Measurements from ENCODE around the gene SPAG9. TPM values are rescaled to one million over a fixed set of nuclear protein-coding genes. Genes with fewer than 3 reads are reported as not detected.

Gene SPAG9, protein sequence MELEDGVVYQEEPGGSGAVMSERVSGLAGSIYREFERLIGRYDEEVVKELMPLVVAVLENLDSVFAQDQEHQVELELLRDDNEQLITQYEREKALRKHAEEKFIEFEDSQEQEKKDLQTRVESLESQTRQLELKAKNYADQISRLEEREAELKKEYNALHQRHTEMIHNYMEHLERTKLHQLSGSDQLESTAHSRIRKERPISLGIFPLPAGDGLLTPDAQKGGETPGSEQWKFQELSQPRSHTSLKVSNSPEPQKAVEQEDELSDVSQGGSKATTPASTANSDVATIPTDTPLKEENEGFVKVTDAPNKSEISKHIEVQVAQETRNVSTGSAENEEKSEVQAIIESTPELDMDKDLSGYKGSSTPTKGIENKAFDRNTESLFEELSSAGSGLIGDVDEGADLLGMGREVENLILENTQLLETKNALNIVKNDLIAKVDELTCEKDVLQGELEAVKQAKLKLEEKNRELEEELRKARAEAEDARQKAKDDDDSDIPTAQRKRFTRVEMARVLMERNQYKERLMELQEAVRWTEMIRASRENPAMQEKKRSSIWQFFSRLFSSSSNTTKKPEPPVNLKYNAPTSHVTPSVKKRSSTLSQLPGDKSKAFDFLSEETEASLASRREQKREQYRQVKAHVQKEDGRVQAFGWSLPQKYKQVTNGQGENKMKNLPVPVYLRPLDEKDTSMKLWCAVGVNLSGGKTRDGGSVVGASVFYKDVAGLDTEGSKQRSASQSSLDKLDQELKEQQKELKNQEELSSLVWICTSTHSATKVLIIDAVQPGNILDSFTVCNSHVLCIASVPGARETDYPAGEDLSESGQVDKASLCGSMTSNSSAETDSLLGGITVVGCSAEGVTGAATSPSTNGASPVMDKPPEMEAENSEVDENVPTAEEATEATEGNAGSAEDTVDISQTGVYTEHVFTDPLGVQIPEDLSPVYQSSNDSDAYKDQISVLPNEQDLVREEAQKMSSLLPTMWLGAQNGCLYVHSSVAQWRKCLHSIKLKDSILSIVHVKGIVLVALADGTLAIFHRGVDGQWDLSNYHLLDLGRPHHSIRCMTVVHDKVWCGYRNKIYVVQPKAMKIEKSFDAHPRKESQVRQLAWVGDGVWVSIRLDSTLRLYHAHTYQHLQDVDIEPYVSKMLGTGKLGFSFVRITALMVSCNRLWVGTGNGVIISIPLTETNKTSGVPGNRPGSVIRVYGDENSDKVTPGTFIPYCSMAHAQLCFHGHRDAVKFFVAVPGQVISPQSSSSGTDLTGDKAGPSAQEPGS (N-terminal part only)
- total RNA-seq (2022) (126 and 129 TPM in 2 replicates), Bru-seq, nascent RNA (percentile 93 among the genes with signal in this experiment), BruChase-seq, experiment 1, labeled RNA remaining after a 6-hour chase (percentile 89 among the genes with signal in this experiment), BruChase-seq, experiment 2, labeled RNA remaining after a 2-hour chase (percentile 83 among the genes with signal in this experiment)
- long read RNA-seq, full-length matches to known transcripts = 14 of 33 reads
- long read RNA-seq, partial matches to known transcripts = 4 of 33 reads
- long read RNA-seq, other reads (novel, unspliced or antisense) = 15 of 33 reads

DNA sequence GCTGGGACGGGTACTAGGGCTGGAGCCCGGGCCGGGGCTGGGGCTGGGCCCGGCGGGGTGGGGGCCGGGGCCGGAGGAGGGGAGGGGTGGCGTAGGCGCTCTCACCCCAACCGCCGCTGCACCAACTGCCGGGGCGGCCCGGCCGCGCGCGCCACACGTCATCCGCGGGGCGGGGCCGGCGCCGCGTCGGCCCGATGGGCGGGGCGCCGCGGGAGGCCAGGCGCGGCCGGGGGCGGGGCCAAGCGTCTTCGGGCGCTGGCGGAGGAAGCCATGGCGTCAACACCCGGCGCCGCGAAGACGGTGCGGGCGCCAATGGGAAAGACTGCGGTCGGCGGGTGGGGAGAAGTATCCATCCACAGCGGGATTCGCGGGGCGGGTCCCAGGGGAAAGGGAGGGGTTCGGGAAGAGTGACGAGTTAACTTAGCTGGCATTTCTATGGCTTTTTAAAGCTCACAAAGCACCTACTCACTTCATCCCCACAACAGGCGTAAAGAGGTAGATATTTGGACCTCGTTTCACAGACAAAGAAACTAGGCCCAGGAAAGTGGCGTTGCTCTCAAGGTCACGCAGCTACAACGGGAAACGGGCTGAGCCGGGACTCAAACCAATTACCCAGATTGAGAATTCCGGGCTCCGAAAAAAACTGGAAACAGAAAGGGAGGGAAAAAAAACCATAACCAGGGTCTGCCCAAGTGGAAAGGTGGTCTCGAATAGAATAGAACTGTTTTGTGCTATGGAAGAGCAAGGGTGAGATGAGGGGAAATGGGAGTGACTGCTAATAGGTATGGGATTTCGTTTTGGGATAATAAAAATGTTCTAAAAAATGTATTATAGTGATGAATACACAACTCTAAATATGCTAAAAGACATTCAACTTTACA is at the start of gene SPAG9:
SPAG9 (minus strand) TSS at position 130 of the 881 bp plus-strand sequence. CDS start 212 bp downstream, outside the sequence.
- Mint-ChIP-seq H3K27ac (ENCODE audit: unreplicated experiment) (peak within 1 kb of the TSS; percentile 98), H3K4me1 (ENCODE audit: low read depth, unreplicated experiment) (peaks cover 60% of the 10 kb centered on the region), H3K36me3 (ENCODE audit: insufficient read depth, unreplicated experiment) (peaks cover 50% of the 10 kb centered on the region), H3K4me3 (ENCODE audit: low read depth, unreplicated experiment) (peak within 1 kb of the TSS; percentile 99), H3K27me3 (ENCODE audit: unreplicated experiment) (no peaks in the 10 kb centered on the region), H3K9me3 (ENCODE audit: low read depth, unreplicated experiment) (no peaks in the 10 kb centered on the region)
- intact Hi-C loops (cut with micrococcal nuclease; ENCODE audit: unreplicated experiment) = no loop called here
- CTCF ChIA-PET = interaction anchor here (0.5 to 3.1 kb wide), 11 partner anchors 11 to 254 kb away, joined by 3 to 37 read pairs (median 4); partner anchors contain the start of gene NME1
- BruUV-seq (replicated peaks) = TSS peak; percentile 98
- no peak for TF ChIP-seq CTCF (IDR thresholded peaks at IDR 0.05; ENCODE audit: unreplicated experiment)
- peak; percentile 99 for DNase-seq

DNA sequence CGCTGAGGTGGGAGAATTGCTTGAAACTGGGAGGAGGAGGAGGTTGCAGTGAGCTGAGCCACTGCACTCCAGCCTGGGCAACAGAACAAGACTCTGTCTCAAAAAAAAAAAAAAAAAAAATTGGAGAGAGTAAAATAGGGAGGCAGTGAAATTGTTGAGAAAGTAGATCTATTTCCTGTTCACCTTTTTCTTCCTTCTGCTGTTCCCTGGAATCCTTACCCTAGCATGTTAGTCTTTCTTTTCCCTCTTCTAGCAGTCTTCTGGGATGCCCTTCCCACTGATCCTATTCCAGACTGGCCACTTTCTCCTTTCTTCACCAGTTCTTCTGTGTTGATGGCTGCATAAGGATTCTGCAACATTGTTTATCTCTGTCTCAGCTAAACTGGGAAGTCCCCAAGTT is 48.7 kb upstream of the SPAG9 start:
- Mint-ChIP-seq H3K4me3 (ENCODE audit: low read depth, unreplicated experiment) (no peak overlapping the region), H3K36me3 (ENCODE audit: insufficient read depth, unreplicated experiment) (peaks cover 86% of the 10 kb centered on the region), H3K9me3 (ENCODE audit: low read depth, unreplicated experiment) (no peaks in the 10 kb centered on the region), H3K27me3 (ENCODE audit: unreplicated experiment) (no peaks in the 10 kb centered on the region), H3K27ac (ENCODE audit: unreplicated experiment) (peak overlapping the region; percentile 10), H3K4me1 (ENCODE audit: low read depth, unreplicated experiment) (peaks cover 43% of the 10 kb centered on the region)
- no peak for DNase-seq
- no peak for TF ChIP-seq CTCF (IDR thresholded peaks at IDR 0.05; ENCODE audit: unreplicated experiment)
- BruUV-seq (replicated peaks) = no TSS peak
- intact Hi-C loops (cut with micrococcal nuclease; ENCODE audit: unreplicated experiment) = no loop called here
- CTCF ChIA-PET = interaction anchor here (0.7 kb wide), 2 partner anchors 87 to 204 kb away, joined by 3 to 8 read pairs; no protein-coding TSS in a partner anchor

DNA sequence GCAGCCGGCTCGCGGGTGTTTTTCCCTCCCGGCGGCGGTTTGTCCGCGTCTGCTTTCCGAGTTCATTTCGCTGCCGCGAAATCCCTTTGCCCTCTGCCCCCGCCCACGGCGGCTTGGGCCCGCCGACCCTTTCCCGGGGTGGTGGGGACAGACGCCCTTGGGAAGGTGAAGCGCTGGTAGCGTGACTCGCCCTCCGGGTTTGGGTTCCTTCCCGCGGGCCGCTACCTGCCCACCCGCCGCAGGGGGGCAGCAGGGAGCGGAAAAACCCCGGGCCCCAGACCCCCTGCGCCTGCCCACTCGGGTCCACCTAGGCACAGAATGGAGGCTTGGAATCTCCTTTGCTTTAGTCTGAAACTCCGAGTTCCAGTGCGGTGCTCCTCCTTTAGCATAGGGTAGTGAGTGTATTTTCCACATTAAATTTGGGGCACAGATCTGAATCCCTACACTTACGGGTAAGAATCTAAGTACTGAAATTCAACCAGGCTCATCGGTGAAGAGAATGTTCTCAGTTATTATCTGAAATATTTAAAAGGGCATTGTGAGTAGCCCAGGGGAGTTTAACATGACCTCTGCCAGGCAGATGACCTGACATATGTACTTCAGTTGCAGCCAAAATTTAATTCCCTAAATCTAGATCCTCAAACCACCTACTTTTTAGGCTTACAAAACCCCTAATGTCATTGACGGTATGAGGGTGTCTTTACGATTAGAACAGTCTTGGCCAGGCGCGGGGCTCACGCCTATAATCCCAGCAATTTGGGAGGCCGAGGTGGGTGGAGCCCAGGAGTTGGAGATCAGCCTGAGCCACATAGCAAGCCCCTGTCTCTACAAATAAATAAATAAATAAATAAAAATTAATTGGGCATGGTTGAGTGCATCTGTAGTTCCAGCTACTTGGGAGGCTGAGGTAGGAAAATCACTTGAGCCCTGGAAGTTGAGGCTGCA is 46.6 kb upstream of the SPAG9 start:
- Mint-ChIP-seq H3K9me3 (ENCODE audit: low read depth, unreplicated experiment) (no peaks in the 10 kb centered on the region), H3K4me3 (ENCODE audit: low read depth, unreplicated experiment) (peak overlapping the region; percentile 93), H3K4me1 (ENCODE audit: low read depth, unreplicated experiment) (peaks cover 43% of the 10 kb centered on the region), H3K27me3 (ENCODE audit: unreplicated experiment) (no peaks in the 10 kb centered on the region), H3K27ac (ENCODE audit: unreplicated experiment) (peak overlapping the region; percentile 91), H3K36me3 (ENCODE audit: insufficient read depth, unreplicated experiment) (peaks cover 92% of the 10 kb centered on the region)
- intact Hi-C loops (cut with micrococcal nuclease; ENCODE audit: unreplicated experiment) = no loop called here
- peak; percentile 98 for TF ChIP-seq CTCF (IDR thresholded peaks at IDR 0.05; ENCODE audit: unreplicated experiment)
- TSS peak; percentile 64 for BruUV-seq (replicated peaks)
- DNase-seq = peak; percentile 89
- CTCF ChIA-PET = no interaction called here

Measured in Calu3 (cell line).